ENCODE measurements around the gene SPATA7.

DNA sequence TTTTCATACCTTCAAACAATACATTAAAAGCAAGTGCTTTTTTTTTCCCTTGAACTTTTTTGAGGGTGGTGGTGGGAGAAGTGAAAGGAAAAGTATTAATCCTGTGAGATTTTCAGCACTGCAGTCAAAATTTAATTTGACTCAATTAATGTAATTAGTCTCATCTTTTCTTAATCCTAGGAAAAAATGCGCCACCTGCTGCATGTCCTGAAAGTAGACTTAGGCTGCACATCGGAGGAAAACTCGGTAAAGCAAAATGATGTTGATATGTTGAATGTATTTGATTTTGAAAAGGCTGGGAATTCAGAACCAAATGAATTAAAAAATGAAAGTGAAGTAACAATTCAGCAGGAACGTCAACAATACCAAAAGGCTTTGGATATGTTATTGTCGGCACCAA is 52.2 kb downstream of the SPATA7 start:
- TF ChIP-seq, protein P1, sequence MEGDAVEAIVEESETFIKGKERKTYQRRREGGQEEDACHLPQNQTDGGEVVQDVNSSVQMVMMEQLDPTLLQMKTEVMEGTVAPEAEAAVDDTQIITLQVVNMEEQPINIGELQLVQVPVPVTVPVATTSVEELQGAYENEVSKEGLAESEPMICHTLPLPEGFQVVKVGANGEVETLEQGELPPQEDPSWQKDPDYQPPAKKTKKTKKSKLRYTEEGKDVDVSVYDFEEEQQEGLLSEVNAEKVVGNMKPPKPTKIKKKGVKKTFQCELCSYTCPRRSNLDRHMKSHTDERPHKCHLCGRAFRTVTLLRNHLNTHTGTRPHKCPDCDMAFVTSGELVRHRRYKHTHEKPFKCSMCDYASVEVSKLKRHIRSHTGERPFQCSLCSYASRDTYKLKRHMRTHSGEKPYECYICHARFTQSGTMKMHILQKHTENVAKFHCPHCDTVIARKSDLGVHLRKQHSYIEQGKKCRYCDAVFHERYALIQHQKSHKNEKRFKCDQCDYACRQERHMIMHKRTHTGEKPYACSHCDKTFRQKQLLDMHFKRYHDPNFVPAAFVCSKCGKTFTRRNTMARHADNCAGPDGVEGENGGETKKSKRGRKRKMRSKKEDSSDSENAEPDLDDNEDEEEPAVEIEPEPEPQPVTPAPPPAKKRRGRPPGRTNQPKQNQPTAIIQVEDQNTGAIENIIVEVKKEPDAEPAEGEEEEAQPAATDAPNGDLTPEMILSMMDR (IDR thresholded peaks at IDR 0.05; ENCODE audit: borderline replicate concordance, extremely low read depth, low read length, poor library complexity, severe bottlenecking), result peak; percentile 28
- no peak for TF ChIP-seq EZH2 (IDR thresholded peaks at IDR 0.05; ENCODE audit: borderline replicate concordance, low read depth, low read length, severe bottlenecking)
